ENCODE data around the gene CDK1. TPM values are rescaled to one million over a fixed set of nuclear protein-coding genes. Genes with fewer than 3 reads are reported as not detected.
A peak's percentile ranks its signal among the peaks of the same experiment; 100 is the strongest.

CDK1 gene
- total RNA-seq, 1 donor = 5.8 TPM

DNA sequence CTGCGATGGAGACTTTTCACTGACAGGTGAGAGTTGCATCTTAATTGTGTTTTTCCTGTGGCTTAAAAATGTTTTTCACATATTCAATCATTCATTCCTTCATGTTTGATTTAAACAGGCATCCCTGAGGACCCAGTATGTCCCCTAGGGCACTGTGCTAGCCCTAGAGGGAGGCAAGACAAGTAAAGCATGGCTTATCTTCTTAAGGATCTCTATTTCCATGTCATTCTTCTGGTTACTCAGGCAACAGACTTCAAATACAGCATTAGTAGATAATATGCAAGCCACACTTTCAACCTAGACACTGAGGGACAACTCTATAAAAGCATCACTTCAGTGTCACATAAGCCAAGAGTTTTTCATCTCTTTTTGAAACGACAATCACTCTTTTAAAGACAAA lies 29.2 kb downstream of the CDK1 start:
- Histone ChIP-seq H2AFZ (ENCODE audit: low read length) (no peak overlapping the region), H3K4me3 (ENCODE audit: insufficient read depth, low read length) (no peak overlapping the region), H3K36me3 (ENCODE audit: insufficient read depth, low read length) (no peaks in the 10 kb centered on the region), H3K27me3 (ENCODE audit: insufficient read depth, low read length) (no peaks in the 10 kb centered on the region), H3K9me3 (ENCODE audit: low read depth, low read length) (no peaks in the 10 kb centered on the region), H3K27ac (ENCODE audit: low read depth, low read length) (no peak overlapping the region), H4K20me1 (ENCODE audit: insufficient read depth, low read length) (no peaks in the 10 kb centered on the region), H3K4me1 (ENCODE audit: insufficient read depth, low read length) (peaks cover 22% of the 10 kb centered on the region), H3K4me2 (ENCODE audit: insufficient read depth, low read length) (no peak overlapping the region), H3K79me2 (ENCODE audit: insufficient read depth, low read length) (no peaks in the 10 kb centered on the region)
- peak; percentile 18 for DNase-seq (ENCODE audit: insufficient read length, low spot score, missing footprints)
- TF ChIP-seq, protein P1, sequence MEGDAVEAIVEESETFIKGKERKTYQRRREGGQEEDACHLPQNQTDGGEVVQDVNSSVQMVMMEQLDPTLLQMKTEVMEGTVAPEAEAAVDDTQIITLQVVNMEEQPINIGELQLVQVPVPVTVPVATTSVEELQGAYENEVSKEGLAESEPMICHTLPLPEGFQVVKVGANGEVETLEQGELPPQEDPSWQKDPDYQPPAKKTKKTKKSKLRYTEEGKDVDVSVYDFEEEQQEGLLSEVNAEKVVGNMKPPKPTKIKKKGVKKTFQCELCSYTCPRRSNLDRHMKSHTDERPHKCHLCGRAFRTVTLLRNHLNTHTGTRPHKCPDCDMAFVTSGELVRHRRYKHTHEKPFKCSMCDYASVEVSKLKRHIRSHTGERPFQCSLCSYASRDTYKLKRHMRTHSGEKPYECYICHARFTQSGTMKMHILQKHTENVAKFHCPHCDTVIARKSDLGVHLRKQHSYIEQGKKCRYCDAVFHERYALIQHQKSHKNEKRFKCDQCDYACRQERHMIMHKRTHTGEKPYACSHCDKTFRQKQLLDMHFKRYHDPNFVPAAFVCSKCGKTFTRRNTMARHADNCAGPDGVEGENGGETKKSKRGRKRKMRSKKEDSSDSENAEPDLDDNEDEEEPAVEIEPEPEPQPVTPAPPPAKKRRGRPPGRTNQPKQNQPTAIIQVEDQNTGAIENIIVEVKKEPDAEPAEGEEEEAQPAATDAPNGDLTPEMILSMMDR (IDR thresholded peaks at IDR 0.05; ENCODE audit: extremely low read depth, low read depth, low read length) = no peak

DNA sequence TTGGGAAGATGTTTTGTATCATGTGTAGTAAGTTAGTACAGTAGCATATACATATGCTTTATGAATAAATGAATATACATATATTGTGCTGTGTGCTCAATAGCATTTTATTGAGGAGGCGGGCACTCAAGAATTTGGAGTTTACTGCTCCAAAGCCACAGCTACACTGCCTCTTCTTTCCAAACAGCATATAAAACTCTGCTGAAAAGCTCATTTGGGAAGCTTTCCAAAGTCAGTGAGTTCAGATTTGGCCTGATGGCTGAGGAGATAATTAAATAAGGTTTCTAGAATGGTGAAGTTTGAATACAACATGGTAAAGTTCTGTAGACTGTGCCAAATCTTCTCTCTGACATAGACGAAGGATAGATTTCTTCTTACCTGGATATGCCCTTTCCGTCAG lies 29.8 kb downstream of the CDK1 start:
- no peaks in the 10 kb centered on the region for H3K79me2 ChIP-seq (ENCODE audit: insufficient read depth, low read length)
- TF ChIP-seq, protein P1 (IDR thresholded peaks at IDR 0.05; ENCODE audit: extremely low read depth, low read depth, low read length) = no peak
- no peak overlapping the region for H2AFZ ChIP-seq (ENCODE audit: low read length)
- H3K36me3 ChIP-seq (ENCODE audit: insufficient read depth, low read length) = no peaks in the 10 kb centered on the region
- no peak overlapping the region for H3K4me3 ChIP-seq (ENCODE audit: insufficient read depth, low read length)
- H3K27me3 ChIP-seq (ENCODE audit: insufficient read depth, low read length) = no peaks in the 10 kb centered on the region
- no peak overlapping the region for H3K27ac ChIP-seq (ENCODE audit: low read depth, low read length)
- H3K4me2 ChIP-seq (ENCODE audit: insufficient read depth, low read length) = no peak overlapping the region
- H3K4me1 ChIP-seq (ENCODE audit: insufficient read depth, low read length) = peaks cover 22% of the 10 kb centered on the region
- H3K9me3 ChIP-seq (ENCODE audit: low read depth, low read length) = no peaks in the 10 kb centered on the region
- DNase-seq (ENCODE audit: insufficient read length, low spot score, missing footprints) = no peak
- H4K20me1 ChIP-seq (ENCODE audit: insufficient read depth, low read length) = no peaks in the 10 kb centered on the region

DNA sequence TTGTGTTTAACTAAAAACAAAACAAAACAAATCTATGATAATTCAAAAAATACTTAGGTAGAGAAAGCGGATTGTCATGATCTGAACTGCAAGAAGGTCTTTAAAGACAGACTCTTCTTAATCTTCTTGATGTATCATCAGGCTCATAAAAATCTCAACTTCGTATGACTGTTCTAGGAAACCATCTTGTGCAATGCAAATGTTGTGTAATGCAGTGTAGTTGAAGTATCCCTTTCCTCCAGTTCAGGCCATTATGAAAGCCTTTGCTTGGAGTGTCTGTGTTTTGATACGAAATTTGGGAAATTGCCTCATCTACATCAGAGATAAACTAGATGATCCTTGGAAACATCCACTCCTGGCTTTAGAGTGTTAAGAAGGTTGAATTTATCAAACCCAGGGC lies 30.9 kb downstream of the CDK1 start:
- no peak for DNase-seq (ENCODE audit: insufficient read length, low spot score, missing footprints)
- H3K4me1 ChIP-seq (ENCODE audit: insufficient read depth, low read length) = peaks cover 22% of the 10 kb centered on the region
- peak overlapping the region; percentile 16 for H3K4me2 ChIP-seq (ENCODE audit: insufficient read depth, low read length)
- no peak overlapping the region for H3K4me3 ChIP-seq (ENCODE audit: insufficient read depth, low read length)
- H3K9me3 ChIP-seq (ENCODE audit: low read depth, low read length) = no peaks in the 10 kb centered on the region
- H4K20me1 ChIP-seq (ENCODE audit: insufficient read depth, low read length) = no peaks in the 10 kb centered on the region
- no peaks in the 10 kb centered on the region for H3K27me3 ChIP-seq (ENCODE audit: insufficient read depth, low read length)
- no peaks in the 10 kb centered on the region for H3K36me3 ChIP-seq (ENCODE audit: insufficient read depth, low read length)
- TF ChIP-seq, protein P1 (IDR thresholded peaks at IDR 0.05; ENCODE audit: extremely low read depth, low read depth, low read length) = no peak
- H2AFZ ChIP-seq (ENCODE audit: low read length) = peak overlapping the region; percentile 44
- peak overlapping the region; percentile 43 for H3K27ac ChIP-seq (ENCODE audit: low read depth, low read length)
- H3K79me2 ChIP-seq (ENCODE audit: insufficient read depth, low read length) = no peaks in the 10 kb centered on the region

DNA sequence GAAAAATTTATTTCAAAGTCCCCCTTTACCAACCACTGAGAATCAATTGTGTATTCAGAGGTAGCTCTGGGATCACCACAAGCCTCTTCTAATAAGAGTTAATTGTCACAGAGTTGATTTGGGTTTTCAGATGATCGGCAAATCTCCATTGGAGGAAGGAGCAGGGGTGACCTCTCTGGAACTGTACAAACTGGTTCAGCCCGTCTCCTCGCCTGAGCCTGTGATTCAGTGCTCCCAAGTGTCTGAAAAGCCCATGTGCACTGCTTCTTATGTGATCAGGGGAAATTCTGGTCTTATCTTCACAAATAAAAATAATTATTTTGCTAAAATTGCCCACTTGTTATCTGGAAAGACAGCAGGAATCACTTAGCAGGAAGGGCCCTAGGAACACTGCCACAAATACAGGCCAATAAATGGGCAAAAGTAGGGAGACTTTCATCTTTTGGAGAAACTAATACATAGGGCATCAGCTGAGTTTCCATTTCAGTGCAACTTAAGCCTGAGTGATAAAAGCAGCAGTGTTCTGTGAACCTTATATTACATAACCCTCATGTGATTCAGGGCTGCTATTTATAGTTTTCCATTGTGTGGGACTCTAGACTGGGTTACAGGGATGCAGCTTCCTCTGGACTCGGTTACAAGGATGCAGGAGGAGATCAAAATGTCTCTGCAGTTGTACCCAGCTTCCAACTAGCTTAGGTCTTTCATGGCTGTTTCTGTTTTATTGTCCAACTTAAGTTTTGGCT lies 32.3 kb downstream of the CDK1 start:
- peak overlapping the region; percentile 45 for H2AFZ ChIP-seq (ENCODE audit: low read length)
- H4K20me1 ChIP-seq (ENCODE audit: insufficient read depth, low read length) = no peaks in the 10 kb centered on the region
- peak overlapping the region; percentile 51 for H3K27ac ChIP-seq (ENCODE audit: low read depth, low read length)
- peak overlapping the region; percentile 21 for H3K4me2 ChIP-seq (ENCODE audit: insufficient read depth, low read length)
- H3K27me3 ChIP-seq (ENCODE audit: insufficient read depth, low read length) = no peaks in the 10 kb centered on the region
- TF ChIP-seq, protein P1 (IDR thresholded peaks at IDR 0.05; ENCODE audit: extremely low read depth, low read depth, low read length) = no peak
- no peaks in the 10 kb centered on the region for H3K79me2 ChIP-seq (ENCODE audit: insufficient read depth, low read length)
- peaks cover 22% of the 10 kb centered on the region for H3K4me1 ChIP-seq (ENCODE audit: insufficient read depth, low read length)
- H3K36me3 ChIP-seq (ENCODE audit: insufficient read depth, low read length) = no peaks in the 10 kb centered on the region
- H3K4me3 ChIP-seq (ENCODE audit: insufficient read depth, low read length) = no peak overlapping the region
- H3K9me3 ChIP-seq (ENCODE audit: low read depth, low read length) = no peaks in the 10 kb centered on the region
- peak; percentile 47 for DNase-seq (ENCODE audit: insufficient read length, low spot score, missing footprints)

Measured in osteoblast (primary cell).